ENCODE results near the gene RBM4.

Gene RBM4

DNA sequence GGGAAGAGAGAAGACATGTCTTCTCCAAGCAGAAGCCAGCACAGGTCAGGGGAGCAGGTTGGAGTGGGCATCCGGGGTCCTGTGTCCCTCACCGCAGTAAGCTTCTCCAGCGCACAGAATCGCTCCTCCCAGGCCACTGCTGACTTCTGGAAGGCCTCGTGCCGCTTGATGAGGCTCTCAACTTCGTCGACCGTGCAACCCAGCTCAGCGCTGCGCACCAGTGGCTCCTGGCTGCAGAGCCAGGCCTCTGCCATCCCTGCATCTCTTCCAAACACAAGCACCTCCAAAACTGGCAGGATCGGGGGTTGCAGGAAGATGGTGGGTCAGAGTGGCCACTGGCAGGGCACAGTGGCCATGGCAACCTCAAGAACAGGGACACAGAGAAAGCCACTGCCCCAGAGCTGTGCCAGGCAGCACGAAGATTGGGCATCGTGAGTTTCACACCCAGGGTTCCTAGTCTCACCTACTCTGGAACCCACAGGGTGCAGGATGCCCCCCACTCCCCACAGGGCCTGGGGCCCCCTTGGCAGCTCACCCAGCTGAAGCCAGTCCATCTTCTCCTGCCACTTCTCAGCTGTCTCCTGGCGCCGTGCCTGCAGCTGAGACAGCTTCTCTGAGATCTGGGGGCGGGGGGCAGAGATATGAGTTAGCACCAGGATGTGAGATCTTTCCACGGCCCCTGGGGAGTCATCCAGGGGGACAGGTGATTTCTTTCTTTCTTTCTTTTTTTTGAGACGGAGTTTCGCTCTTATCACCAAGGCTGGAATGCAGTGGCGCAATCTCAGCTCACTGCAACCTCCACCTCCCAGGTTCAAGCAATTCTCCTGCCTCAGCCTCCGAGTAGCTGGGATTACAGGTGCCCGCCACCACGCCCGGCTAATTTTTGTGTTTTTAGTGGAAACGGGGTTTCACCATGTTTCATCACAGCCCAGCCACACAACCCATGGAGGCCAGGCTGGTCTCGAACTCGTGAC, 50.3 kb downstream of the RBM4 start:
- H3K9ac ChIP-seq (ENCODE audit: low read length), result no peak overlapping the region
- H3K4me1 ChIP-seq (ENCODE audit: low read length), result no peaks in the 10 kb centered on the region
- peaks cover 35% of the 10 kb centered on the region for H3K36me3 ChIP-seq (replicated peaks; ENCODE audit: low read depth, low read length)
- no peaks in the 10 kb centered on the region for H3K27me3 ChIP-seq (ENCODE audit: low read depth, low read length)
- no peaks in the 10 kb centered on the region for H4K20me1 ChIP-seq (ENCODE audit: insufficient read depth, low read length)
- TF ChIP-seq EZH2phosphoT487 (IDR thresholded peaks at IDR 0.05; ENCODE audit: low read depth), result no peak
- TF ChIP-seq, protein P1, sequence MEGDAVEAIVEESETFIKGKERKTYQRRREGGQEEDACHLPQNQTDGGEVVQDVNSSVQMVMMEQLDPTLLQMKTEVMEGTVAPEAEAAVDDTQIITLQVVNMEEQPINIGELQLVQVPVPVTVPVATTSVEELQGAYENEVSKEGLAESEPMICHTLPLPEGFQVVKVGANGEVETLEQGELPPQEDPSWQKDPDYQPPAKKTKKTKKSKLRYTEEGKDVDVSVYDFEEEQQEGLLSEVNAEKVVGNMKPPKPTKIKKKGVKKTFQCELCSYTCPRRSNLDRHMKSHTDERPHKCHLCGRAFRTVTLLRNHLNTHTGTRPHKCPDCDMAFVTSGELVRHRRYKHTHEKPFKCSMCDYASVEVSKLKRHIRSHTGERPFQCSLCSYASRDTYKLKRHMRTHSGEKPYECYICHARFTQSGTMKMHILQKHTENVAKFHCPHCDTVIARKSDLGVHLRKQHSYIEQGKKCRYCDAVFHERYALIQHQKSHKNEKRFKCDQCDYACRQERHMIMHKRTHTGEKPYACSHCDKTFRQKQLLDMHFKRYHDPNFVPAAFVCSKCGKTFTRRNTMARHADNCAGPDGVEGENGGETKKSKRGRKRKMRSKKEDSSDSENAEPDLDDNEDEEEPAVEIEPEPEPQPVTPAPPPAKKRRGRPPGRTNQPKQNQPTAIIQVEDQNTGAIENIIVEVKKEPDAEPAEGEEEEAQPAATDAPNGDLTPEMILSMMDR (IDR thresholded peaks at IDR 0.05; ENCODE audit: low read depth, low read length), result no peak
- no peak overlapping the region for H3K4me2 ChIP-seq (ENCODE audit: low read length)
- H3K4me3 ChIP-seq (ENCODE audit: low read length), result no peak overlapping the region
- H3K79me2 ChIP-seq (ENCODE audit: low read length), result no peaks in the 10 kb centered on the region
- no peak overlapping the region for H3K27ac ChIP-seq (ENCODE audit: low read length)
- no peaks in the 10 kb centered on the region for H3K9me3 ChIP-seq (ENCODE audit: insufficient read depth, low read length)
- no peak overlapping the region for H2AFZ ChIP-seq (ENCODE audit: low read depth, low read length)

DNA sequence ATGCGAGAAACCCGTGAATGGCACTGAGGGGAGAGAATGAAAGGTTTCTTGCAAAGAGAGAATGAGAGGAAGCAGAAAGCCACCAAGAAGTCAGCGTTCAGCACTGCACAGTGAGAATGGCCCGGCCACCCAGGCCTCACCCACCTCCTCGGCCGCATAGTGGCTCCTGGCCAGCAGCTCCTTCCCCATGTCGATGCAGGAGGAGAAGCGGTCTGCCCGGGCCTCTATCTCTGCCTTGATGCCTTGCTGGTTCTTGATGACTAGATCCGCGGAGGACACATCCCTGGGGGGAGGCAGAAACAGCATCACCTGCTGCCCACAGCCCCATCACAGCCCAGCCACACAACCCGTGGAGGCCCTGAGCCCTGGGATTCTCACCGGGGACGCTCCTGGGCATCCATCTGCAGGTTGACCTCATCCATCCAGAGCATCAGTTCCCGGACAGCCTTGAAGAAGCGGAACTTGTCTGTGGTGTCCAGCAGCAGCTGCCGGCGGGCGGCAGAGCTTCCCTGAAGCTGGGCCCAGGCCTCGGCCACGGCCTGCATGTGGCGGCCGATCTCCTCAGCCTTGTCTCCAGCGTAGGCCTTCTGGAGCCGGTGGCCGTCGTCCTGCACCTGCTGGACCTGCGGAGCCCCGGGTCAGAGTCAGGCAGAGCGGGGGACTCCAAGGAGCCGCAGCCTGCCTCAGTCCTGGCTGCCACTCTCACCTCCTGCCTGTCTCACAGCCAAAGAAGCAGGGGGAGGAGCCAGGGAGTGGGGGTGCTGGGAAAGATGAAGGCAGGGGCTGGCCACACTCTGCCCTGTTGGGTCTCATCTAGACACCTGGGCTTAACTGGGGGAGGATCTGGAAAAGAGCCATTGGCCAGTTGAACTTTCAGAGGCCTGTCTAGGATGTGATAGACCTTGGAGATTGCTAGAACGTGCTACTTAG, 51.4 kb downstream of the RBM4 start:
- Histone ChIP-seq H2AFZ (ENCODE audit: low read depth, low read length) (no peak overlapping the region), H3K36me3 (replicated peaks; ENCODE audit: low read depth, low read length) (peaks cover 33% of the 10 kb centered on the region)

DNA sequence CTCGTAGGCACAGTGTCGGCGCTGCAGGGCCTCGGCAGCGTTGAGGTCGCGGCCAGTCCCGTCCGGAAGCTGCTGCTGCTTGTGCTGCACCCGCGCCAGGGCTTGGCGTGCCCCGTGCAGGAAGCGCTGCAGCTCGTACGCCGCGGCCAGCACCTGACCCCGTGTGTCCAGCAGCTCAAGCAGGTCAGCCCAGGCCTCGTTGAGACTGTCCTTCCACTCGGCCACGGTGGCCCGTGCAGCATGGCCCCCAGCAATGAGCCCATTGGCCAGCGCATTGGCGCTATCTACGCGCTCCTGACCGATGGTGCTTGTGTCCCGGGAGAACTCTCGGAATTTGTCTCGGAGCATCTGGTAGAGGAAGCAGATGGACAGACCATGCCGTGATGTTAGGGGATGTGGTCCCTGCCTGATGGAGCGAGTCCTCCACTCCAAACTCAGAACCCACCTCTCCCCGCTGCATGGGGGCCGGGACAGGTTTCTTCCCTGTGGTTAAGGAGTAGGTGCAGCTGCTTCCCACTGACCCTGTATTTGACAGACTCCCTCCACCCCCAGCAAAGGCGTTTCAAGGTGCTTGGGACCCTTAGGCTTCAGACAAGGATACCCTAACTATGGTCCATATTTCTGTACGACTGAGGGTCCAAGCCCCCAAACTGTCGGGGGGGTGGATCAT, 52.9 kb downstream of the RBM4 start:
- TF ChIP-seq EZH2phosphoT487 (IDR thresholded peaks at IDR 0.05; ENCODE audit: low read depth), result no peak
- TF ChIP-seq, protein P1 (IDR thresholded peaks at IDR 0.05; ENCODE audit: low read depth, low read length), result no peak
- Histone ChIP-seq H3K79me2 (ENCODE audit: low read length) (no peaks in the 10 kb centered on the region), H3K27me3 (ENCODE audit: low read depth, low read length) (no peaks in the 10 kb centered on the region), H4K20me1 (ENCODE audit: insufficient read depth, low read length) (no peaks in the 10 kb centered on the region), H3K4me1 (ENCODE audit: low read length) (peaks cover 4% of the 10 kb centered on the region), H3K4me2 (ENCODE audit: low read length) (no peak overlapping the region), H2AFZ (ENCODE audit: low read depth, low read length) (no peak overlapping the region), H3K9me3 (ENCODE audit: insufficient read depth, low read length) (no peaks in the 10 kb centered on the region), H3K27ac (ENCODE audit: low read length) (no peak overlapping the region), H3K9ac (ENCODE audit: low read length) (no peak overlapping the region), H3K36me3 (replicated peaks; ENCODE audit: low read depth, low read length) (peaks cover 35% of the 10 kb centered on the region), H3K4me3 (ENCODE audit: low read length) (no peak overlapping the region)

More for the DNA sequence above, 51.4 kb downstream of the RBM4 start:
- Histone ChIP-seq H3K27ac (ENCODE audit: low read length) (no peak overlapping the region), H3K4me3 (ENCODE audit: low read length) (no peak overlapping the region), H3K4me2 (ENCODE audit: low read length) (no peak overlapping the region), H3K9me3 (ENCODE audit: insufficient read depth, low read length) (no peaks in the 10 kb centered on the region), H4K20me1 (ENCODE audit: insufficient read depth, low read length) (no peaks in the 10 kb centered on the region), H3K79me2 (ENCODE audit: low read length) (no peaks in the 10 kb centered on the region), H3K27me3 (ENCODE audit: low read depth, low read length) (no peaks in the 10 kb centered on the region), H3K9ac (ENCODE audit: low read length) (no peak overlapping the region), H3K4me1 (ENCODE audit: low read length) (peaks cover 2% of the 10 kb centered on the region)
- no peak for TF ChIP-seq EZH2phosphoT487 (IDR thresholded peaks at IDR 0.05; ENCODE audit: low read depth)
- TF ChIP-seq, protein P1 (IDR thresholded peaks at IDR 0.05; ENCODE audit: low read depth, low read length), result no peak

Measured in OCI-LY3 (cell line).